ENCODE results near the gene PLA2R1. TPM values are rescaled to one million over a fixed set of nuclear protein-coding genes. Genes with fewer than 3 reads are reported as not detected.
"Not testable (repeated sequence)": the region's sequence is repeated elsewhere in the genome, so short reads cannot be mapped to it uniquely, and the experiment has no call there.

PLA2R1 gene
- total and polyA plus RNA-seq, 10 of the 15 experiments (the other 5 are each of a cell fraction or from before 2014, with no cell fraction given) = 0.01 to 0.05 (median 0.02) TPM; not detected in 6

DNA sequence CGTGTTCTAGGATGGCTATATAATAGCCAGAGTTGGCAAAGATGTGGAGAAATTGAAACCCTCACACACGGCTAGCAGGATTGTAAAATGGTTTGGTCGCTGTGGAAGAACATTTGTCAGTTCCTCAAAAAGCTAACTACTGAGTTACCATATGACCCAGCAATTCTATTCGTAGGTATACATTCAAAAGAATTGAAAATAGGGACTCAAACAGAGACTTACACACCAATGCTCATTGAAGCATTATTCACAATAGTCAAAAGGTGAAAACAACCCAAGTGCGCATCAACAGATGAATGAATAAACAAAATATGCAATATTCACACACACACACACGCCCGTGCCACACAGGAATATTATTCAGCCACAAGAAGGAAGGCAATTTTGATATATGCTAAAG is 98.7 kb downstream of the PLA2R1 start (continued):
- TF ChIP-seq, protein P1, sequence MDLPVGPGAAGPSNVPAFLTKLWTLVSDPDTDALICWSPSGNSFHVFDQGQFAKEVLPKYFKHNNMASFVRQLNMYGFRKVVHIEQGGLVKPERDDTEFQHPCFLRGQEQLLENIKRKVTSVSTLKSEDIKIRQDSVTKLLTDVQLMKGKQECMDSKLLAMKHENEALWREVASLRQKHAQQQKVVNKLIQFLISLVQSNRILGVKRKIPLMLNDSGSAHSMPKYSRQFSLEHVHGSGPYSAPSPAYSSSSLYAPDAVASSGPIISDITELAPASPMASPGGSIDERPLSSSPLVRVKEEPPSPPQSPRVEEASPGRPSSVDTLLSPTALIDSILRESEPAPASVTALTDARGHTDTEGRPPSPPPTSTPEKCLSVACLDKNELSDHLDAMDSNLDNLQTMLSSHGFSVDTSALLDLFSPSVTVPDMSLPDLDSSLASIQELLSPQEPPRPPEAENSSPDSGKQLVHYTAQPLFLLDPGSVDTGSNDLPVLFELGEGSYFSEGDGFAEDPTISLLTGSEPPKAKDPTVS (IDR thresholded peaks at IDR 0.05; ENCODE audit: low read depth, low read length) = no peak
- peak in 1 of 2 experiments; percentile 53; a peak in 1 of 4 replicates for TF ChIP-seq CEBPB (IDR thresholded peaks at IDR 0.05; ENCODE audit: borderline replicate concordance in 1 of 2, low read depth in 2 of 2, low read length in 2 of 2)
- TF ChIP-seq CTCF (IDR thresholded peaks at IDR 0.05 in 2 of 3, conservative IDR thresholded peaks at IDR 0.05 in 1 of 3; ENCODE audit: control insufficient read depth in 2 of 3, extremely low read depth in 1 of 3, insufficient read depth in 1 of 3, low read depth in 3 of 3, low read length in 3 of 3) = no peak
- TF ChIP-seq POU2F2 (IDR thresholded peaks at IDR 0.05; ENCODE audit: borderline replicate concordance, low read depth, low read length) = peak; percentile 42; the same call in 1 of the 3 replicates
- TF ChIP-seq ASH2L (IDR thresholded peaks at IDR 0.05; ENCODE audit: borderline replicate concordance, low read depth) = no peak
- TF ChIP-seq ETV6 (conservative IDR thresholded peaks at IDR 0.05 in 1 of 2, IDR thresholded peaks at IDR 0.05 in 1 of 2; ENCODE audit: borderline replicate concordance in 1 of 2, low read depth in 1 of 2) = peak in 1 of 2 experiments; percentile 69; a peak in 1 of 4 replicates
- 0 out of 2 replicates have a peak, but pooled peaks have one; percentile 55 for TF ChIP-seq PAX5 (IDR thresholded peaks at IDR 0.05; ENCODE audit: borderline replicate concordance, low read depth, low read length)
- peak; percentile 79 to 83 for TF ChIP-seq EP300 (IDR thresholded peaks at IDR 0.05; ENCODE audit: borderline replicate concordance in 1 of 2, control insufficient read depth in 1 of 2, low read depth in 2 of 2, low read length in 2 of 2)
- peak; percentile 50; the same call in 1 of the 2 replicates for TF ChIP-seq GABPA (IDR thresholded peaks at IDR 0.05; ENCODE audit: low read depth)
- peak; percentile 44 to 56; a peak in 3 of 4 replicates for TF ChIP-seq BHLHE40 (IDR thresholded peaks at IDR 0.05; ENCODE audit: borderline replicate concordance in 1 of 2, low read depth in 2 of 2, low read length in 1 of 2)
- no peak for TF ChIP-seq POLR2AphosphoS5 (IDR thresholded peaks at IDR 0.05; ENCODE audit: low read length)

- H3K9ac ChIP-seq (ENCODE audit: control insufficient read depth, insufficient read depth, low read length); FAIRE-seq; H4K20me1 ChIP-seq (ENCODE audit: control insufficient read depth, insufficient read depth); DNase-seq (ENCODE audit: low read depth, low spot score); BruUV-seq (replicated peaks); ATAC-seq; in situ Hi-C loops (cut with MboI); H2AFZ ChIP-seq (ENCODE audit: control insufficient read depth, low read depth, low read length); H3K4me3 ChIP-seq; CTCF ChIA-PET; H3K36me3 ChIP-seq (ENCODE audit: control insufficient read depth in 2 of 2, insufficient read depth in 2 of 2, low read length in 1 of 2); H3K4me2 ChIP-seq (ENCODE audit: control insufficient read depth, insufficient read depth); H3K79me2 ChIP-seq (ENCODE audit: control insufficient read depth, insufficient read depth, low read length); H3K27me3 ChIP-seq (replicated peaks in 1 of 2; ENCODE audit: control insufficient read depth in 2 of 2, insufficient read depth in 2 of 2, low read length in 1 of 2); H3K9me3 ChIP-seq (replicated peaks; ENCODE audit: control insufficient read depth, insufficient read depth, low read length); POLR2A ChIA-PET: not testable (repeated sequence)
- intact Hi-C loops (cut with micrococcal nuclease; ENCODE audit: unreplicated experiment) = loop anchor here (2.0 to 10.0 kb wide), 5 partner anchors 58 to 818 kb away; partner anchors contain the start of genes BAZ2B and LY75
- 0 out of 2 replicates have a peak overlapping the region, but pooled peaks have one; percentile 30 for H3K27ac ChIP-seq (ENCODE audit: control insufficient read depth, insufficient read depth)
- ChIA-PET SMC1A (ENCODE audit: uncharacterized antibody, unreplicated experiment) (interaction anchor here (0.8 to 1.5 kb wide), 5 partner anchors 14 to 87 kb away, joined by 3 to 8 read pairs (median 5); no protein-coding TSS in a partner anchor), RAD21 (ENCODE audit: unreplicated experiment) (interaction anchor here (1.7 to 1.8 kb wide), 3 partner anchors 23 to 250 kb away, joined by 3 to 6 read pairs (median 3); partner anchors contain the start of gene MARCHF7)
- H3K4me1 ChIP-seq (ENCODE audit: control insufficient read depth, insufficient read depth, low read length) = peaks cover 25% of the 10 kb centered on the region
Measured at GRCh38 chr2:159962513-159962912, 99.9 kb downstream of the PLA2R1 start.
